Activated CD8-positive, alpha-beta memory T cell treated with anti-CD3 and anti-CD28 coated beads for 48 hours (primary cell): Measurements from ENCODE around the gene TMEM154.

Experiments used
- DNase-seq, 3 experiments: peaks; one replicate each; pipeline ENCODE4 v3.0.0-alpha.2; 2020; ENCODE audit warnings: low read depth in 2 of 3, low spot score in 2 of 3

The TMEM154 gene

DNA sequence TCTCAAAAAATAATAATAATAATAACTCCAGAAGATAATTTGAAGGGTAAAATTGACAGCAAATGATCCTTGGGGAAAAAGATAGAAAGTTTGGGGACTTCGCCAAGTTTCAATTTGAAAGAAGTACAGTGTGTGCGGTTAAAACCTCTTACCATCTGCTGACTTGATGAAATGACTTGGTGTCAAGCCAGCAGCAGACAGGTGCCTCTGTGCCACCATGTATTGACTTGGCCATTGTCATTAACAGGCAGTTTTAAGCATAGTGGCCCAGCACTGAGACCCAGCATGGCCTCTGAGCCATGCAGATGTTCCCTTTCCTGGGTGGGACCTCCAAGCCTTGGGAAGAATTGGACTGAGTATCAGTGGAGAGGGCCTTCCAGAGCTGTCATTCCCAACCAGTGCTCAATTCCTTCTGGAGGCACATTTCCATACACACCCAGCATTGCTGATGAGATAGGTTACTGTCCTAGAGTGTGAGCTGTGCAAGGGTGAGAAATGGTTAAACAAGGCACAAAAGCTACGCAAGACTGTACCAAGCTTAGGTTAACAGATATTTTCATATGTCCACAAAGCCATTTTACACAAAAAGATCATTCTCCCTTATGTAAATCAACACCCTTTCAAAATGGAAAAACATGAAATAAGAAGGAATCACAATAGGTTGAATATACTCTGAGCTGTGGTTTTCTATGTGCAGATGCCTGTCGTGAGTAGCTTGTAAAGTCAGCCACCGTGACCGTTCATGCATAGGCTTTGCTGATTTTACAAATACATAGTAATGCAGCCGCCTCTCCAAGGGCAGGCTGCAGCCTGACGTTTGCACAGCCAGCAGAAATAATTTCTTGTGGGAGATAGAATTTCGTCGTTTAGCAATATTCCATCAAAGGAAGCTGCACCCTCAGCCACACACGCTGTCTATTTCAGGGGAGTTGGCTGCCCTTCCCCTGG, 84.5 kb downstream of the TMEM154 start:
- DNase-seq = no peak

DNA sequence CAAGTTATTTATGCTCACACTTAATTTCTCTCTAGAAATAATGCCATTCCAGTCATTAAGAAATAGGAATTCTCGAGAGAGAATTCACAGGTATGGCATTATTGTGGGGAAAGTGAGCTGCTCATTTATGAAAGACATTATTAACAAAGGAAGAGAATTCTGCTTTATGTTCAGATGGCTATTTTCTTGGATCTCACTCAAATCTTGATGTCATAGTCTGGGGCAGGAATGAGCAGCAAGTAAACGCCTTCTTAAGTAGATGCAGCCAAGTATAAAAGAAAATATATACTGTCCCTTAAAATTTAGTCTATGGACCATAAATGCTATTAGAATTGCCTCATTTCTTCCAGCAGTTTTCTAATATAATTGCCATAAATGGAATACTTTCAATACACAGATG, 85.7 kb downstream of the TMEM154 start:
- no peak for DNase-seq

DNA sequence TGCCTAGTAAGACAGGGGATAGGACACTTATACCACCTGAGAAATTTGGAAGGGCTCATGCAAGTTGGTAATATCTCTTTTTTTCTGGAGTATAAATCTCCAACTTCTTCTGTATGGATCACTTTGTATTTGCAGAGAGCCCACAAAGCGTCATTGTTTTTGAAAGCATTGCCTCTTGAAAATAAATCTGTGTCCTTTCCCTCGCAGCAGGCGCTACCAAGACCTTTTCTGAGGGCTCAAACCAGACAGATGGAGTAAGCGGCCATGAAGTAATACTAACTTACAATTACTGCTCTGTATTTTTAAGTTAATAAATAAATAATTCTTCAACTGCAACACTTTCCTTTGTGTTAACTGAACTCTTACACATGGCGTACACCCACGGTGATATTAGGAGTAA, 87.9 kb downstream of the TMEM154 start:
- no peak for DNase-seq

DNA sequence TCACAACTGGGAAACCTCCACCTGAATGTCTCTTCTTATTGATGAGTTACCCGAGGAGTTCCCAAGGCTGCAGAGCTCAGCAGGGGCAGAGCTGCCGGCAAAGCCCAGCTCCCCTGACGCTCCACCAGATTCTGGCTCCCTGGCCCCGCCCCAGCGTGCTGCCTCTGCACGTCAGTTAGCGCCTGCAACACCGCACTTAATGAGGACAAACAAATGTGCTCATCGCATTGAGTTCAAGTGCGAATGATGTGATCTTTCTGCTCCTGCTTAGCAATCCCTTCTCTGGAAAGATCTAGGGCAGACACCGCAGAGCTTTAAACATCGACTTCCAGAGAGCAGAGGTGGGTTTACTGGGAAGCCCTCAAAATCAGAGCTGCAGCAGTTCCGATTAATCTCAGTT, 88.4 kb downstream of the TMEM154 start:
- DNase-seq = peak in 1 of 3 experiments; percentile 6

DNA sequence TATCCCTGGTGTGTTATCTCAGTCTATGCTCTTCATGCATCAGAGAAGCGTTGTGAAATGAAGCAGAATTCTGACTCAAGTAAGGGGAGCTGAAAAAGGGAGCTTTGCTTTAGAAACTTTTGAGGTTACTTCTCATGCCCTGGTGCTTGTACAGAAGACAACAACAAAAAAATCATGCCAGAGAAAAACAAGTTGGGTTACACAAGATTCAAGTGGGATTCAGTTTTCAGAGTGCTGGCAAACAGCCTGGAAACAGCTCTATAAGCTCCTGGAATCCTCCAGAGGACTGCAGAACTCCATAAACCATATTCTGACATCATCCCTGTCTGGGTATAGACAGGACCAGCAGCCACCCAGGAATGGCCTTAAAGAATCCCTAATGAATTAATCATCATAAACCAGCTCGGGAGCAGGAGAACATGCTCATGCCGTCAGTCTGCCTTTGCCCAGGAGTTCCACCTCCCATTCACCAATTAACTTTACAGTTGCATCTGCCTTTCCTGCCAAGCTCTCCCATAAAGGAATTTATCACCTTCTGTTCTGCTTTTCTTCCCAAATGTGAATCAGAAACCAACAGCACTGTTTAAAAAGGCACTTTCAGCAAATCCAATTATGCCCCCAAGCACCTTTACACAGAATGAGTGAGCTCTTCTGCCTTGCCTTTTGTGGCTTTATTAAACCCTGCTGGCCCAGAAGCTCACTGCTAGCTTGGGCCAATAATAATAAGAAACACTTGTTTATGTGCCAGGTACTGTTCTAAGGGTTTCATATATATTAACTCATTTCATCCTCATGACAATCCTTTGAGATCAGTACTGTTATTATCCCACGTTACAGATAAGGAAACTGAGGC, 89.4 kb downstream of the TMEM154 start:
- no peak for DNase-seq

DNA sequence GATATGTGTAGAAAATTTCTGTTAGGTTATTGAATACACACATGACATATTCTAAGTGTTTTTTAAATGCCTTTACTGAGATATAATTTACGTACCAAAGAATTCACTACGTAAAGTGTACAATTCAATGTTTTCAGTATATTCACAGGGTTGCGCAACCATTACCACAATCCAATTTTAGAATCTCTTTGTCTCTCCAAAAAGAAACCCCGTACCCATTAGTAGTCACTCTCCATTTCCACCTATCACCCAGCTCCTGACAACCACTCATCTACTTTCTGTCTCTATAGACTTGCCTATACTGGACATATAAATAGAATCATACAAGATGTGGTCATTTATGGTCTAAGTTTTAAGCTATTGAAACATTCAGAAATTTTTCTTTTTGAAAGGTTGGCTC, 90.9 kb downstream of the TMEM154 start:
- DNase-seq = no peak

DNA sequence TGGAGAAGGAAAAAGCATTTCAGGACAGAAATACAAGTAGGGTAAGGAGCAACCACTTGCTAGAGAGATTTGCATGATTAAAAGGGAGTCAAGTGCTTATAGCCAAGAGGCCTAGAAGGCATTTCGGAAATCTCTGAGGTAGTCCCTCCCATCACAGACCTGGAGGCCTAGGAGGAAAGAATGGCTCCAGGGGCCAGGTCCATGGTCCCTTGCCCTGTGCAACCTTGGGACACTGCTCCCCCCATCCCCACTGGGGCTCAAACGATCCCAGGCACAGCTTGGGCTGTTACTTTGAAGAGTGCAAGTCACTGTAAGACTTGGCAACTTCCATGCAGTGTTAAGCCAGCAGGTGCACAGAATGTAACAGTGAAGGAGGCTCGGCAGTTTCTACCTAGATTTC, 92.7 kb downstream of the TMEM154 start:
- no peak for DNase-seq

DNA sequence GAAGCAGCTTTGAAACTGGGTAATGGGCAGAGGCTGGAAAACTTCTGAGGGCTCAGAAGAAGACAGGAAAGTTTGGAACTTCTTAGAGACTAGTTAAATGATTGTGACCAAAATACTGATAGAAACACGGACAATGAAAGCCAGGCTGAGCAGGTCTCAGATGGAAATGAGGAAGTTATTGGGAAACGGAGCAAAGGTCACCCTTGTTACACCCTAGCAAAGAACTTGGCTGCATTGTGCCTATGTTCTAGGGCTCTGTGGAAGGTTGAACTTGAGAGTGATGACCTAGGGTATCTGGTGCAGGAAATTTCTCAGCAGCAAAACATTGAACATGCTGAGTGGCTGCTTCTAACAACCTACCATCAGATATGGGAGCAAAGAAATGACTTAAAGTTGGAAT, 93.1 kb downstream of the TMEM154 start:
- no peak for DNase-seq

DNA sequence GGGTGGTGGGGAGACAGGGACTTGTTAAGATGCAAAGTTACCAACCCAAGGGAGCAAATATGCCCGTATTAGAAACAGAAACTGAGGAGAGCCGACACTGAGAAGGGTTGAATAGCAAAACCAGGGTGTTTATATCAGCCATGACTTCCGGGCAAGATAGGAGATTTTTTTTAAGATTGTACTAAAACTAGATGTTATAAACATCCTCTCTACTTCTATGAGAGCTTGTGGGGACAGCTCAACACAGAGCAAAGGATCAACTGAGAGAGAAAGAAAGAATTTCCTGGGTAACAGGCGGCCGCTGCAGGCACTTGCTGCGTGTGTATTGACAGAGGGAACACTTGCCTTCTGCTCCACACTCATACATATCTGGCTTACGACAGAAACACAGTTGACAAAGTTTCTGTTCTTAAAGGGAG, 94.8 kb downstream of the TMEM154 start:
- no peak for DNase-seq

DNA sequence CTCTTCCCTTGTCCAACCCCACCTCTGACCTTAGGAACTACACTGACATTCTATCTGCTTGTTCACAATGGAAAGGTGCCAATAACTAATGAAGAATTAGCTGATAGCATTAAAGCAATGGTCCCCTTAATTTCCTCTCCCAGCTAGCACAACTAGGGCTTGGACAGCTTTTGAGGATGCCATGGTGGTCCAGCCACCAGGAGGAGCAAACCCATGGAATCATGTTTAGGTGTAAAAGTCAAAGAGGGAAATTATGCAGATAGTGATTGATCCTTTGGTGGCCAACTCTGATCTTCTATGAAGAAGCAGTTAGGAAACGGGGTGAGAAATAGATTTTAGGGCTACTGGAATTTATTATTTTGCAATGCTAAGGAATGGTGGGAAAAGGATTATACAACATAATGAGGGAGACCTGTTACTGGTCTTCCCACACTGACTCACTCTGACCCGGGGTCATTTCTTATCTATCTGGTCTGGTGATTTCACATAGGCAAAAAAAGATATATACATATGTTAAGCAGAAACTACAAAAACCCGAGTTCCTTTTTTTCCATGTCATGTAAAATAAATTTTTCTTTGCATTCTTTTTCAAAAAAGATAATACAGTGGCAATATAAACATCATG, 98.1 kb downstream of the TMEM154 start:
- no peak for DNase-seq

DNA sequence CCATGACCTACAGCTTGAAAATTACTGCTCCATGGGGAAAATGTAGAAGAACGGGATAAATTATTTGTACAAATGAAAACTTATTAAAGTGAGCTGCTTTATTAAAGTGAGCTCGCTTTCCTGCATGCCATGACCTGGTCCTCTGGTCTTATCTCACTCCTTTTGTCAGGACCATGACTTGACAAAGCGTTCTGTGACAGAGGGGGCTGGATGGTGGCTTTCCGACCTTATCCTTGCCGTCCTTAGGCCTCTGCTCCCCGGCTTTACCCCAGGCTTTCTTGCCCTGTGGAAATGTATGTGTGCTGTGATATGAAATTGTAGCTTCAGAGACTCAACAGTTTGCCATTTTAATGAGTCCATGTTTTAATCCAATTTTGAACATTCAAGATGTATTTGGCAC, 99.9 kb downstream of the TMEM154 start:
- DNase-seq = no peak

DNA sequence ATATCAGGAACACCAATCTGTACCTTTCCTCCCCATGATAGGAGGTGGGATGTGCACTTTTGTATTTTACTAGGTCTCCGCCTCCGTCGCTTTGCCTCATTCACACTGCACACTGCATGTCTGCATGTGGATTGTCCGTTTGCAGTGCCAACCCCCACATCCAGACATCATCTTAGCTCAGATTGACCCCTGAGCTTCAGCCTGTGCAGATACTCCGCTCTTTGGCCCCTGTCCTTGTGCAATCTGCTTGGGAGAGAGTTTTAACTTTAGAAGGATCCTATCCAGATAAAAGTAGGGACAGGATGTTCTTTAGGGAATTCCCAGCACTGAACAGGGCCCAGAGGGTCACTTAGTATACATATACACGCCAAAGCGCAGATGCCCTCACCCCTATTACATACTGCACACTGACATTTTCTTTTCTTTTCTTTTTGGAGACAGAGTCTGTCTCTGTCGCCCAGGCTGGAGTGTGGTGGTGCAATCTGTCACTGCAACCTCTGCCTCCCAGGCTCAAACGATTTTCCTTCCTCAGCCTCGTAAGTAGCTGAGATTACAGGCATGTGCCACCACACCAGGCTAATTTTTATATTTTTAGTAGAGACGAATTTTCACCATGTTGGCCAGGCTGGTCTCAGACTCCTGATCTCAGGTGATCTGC, 100.6 kb downstream of the TMEM154 start:
- DNase-seq = no peak

DNA sequence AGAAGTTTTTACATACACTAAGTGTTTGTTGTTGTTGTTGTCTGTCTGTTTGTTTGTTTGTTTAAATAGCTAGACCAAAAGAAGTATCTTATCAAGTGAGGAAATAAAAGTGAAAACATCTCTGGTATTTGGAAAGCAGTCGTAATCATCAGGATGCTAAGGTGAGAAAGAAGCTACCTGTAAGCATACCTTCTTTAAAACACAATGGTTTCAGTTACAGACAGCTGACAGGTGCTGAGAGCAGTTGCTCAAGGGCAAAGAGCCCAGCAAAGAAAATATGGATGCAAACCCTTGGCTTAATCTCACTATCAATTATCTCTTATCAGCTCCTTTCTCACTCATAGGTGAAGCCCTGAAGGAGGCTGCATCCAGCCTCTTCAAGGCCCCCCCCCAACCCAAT, 101.1 kb downstream of the TMEM154 start:
- no peak for DNase-seq

DNA sequence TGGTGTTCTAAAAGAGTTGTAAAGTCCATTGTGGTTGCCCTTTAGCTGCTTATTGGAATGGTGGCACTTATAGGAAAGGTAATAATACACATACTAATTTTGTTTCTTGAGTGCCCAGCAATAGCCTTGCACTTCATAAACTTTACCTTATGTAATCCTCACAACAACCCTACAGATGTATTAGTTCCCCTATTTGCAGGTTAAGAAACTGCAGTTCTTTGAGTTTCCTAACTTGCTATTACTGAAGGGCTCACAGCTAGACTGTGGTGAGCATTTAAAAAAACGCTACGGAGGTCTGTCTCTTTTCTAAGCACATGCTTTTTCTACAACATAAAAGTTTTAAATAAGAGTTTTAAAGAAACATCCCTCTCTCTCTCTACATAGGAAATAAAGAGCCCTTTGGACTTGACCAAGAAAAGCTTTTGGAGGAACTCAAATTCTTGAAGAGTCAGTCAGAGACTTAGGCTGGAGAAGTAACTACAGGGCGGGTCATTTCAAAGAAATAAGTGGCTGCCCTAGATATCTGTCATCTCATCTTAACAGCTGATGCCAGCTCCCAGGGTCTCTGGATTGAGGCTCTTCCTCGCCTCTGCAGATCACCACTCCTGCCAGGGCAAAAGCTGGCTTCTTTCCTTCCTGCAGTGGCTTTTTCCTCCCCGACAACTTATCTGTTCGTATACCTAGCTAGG, 101.9 kb downstream of the TMEM154 start:
- DNase-seq = no peak

DNA sequence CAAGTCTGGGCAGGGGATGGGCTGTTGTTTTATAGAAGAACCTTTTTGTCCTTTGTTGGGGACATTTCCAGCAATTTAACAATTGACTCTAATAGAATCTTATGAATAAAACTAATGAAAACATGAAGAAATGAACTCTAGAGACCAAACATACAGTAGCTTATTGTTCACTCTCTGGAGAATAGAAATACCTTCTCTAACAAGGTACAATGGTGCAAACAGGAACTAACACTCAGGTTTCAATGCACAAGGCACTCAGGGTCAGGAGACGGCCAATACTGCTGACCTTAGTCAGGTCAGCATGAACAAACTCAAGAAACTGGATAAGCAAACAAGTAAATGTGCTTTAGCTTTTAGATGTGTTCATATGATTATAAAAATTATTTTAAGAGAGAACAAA, 104.3 kb downstream of the TMEM154 start:
- no peak for DNase-seq

DNA sequence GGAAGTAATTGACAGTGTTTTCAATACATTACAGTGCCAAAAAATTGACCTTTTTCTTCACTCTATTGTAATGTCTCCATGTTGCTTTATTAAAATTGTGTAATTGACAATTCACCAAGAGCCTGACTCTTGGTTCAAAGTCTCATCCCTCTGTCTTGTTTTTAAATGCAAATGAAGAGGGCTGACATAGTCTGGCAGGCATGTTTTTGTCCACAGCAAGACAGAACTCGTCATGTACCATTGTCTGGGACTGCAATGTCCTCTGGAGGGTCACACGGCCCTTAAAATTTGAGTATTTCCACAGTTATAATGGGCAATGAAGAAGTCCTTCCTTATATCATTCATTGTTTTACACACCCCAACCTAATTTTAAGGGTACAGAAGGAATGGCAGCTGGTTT, 105.9 kb downstream of the TMEM154 start:
- DNase-seq = no peak

DNA sequence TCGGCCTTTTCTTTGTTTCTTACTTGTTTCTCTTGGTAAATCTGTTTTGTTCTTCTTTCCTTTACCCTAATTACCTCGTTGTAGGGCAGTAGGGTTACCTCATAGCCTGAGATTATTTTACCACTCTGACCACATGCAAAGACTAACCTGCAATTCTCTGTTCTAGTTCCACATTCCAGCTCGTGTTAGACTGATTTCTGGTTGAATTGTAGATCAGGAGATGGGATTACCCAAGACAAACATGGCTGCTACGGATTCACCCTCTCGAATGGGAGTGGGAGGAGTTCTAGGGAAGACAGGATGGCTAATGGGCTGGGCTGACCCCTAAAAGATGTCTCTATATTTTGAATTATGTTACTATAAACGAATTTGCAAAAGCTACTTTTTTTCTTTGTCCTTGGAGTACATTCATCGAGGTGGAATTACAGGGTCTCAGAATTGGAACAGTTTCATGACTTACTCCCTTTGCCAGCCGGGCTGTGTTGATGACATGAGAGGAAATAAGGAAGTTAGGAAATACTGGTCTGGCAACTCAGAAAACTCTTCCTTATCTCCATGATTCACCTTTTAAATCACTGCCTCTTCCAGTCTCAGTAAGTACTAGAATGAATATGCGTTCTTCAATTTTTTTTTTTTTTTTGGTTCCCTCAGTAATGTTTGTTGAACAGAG, 107.2 kb downstream of the TMEM154 start:
- DNase-seq = no peak

DNA sequence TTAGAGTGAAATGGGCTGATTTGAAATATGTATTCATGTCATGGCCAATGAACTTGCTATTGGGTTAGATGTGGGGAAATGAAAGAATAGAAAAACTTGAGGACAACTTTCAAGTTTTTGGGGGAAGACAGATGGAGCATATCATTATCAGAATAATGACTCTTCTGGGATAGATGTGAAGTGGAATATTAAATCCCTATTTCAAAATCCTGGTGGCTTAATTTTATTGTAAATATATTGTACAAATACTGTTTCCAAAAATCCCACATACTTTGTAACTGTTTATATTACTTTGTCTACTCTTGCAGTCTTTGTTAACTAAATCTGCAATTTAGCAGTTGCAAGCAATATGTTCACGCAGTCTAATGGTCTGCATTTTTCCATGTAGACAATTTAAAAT, 108.0 kb downstream of the TMEM154 start:
- no peak for DNase-seq

DNA sequence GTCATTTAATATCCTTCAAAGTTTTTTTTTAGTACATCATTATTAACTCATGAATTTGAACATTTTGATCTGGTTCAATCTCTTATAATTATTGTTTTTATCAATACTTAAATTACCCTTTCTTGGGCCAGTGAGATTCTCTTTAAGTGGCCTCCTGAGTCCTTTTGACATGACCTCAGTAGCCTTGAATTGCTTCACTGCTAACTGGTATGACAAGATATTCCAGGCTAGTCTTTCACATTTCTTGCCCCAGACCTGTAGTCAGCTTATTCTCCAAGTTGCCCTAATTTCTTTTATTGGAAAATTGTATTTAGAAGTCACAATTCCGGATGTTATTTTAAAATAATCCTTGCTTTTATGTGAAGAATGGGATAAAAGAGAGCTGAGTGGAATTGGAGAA, 108.5 kb downstream of the TMEM154 start:
- no peak for DNase-seq
